Psoas muscle (tissue), 8 donors: ENCODE data around the gene LACRT. TPM values are rescaled to one million over a fixed set of nuclear protein-coding genes. Genes with fewer than 3 reads are reported as not detected.

Experiments used
- ATAC-seq, 4 donors: fragments of 200-7000 bp; cut with Tn5 transposase; one replicate each; pipeline ENCODE4 v1.9.1; 2020; ENCODE audit warnings: moderate library complexity in 3 of 4, mild to moderate bottlenecking in 2 of 4
- DNase-seq, 2 donors: peaks; one replicate each; pipeline ENCODE4 v3.0.0-alpha.2; 2020
- H3K27ac ChIP-seq: fragments of 200-600 bp; one replicate; pipeline ENCODE4 v1.8.0; 2022
- H3K27me3 ChIP-seq, 3 donors: fragments of 200-600 bp in 1 of 3; one replicate each; pipeline versions ENCODE4 v1.6.1 to v1.8.0; 2013 to 2022; ENCODE audit warnings: low read length in 2 of 3, mild to moderate bottlenecking in 2 of 3, moderate library complexity in 1 of 3; ENCODE audit not compliant: insufficient read depth in 3 of 3
- H3K36me3 ChIP-seq, 2 donors: fragments of 200-600 bp in 1 of 2; one replicate each; pipeline versions ENCODE4 v1.6.1 to v1.8.0; 2013 to 2022; ENCODE audit warnings: low read depth in 1 of 2, mild to moderate bottlenecking in 1 of 2, moderate library complexity in 1 of 2; ENCODE audit not compliant: insufficient read depth in 1 of 2
- H3K4me1 ChIP-seq: fragments of 200-600 bp; one replicate; pipeline ENCODE4 v1.8.0; 2022
- H3K4me3 ChIP-seq: fragments of 200-600 bp; one replicate; pipeline ENCODE4 v1.8.0; 2022; ENCODE audit warnings: mild to moderate bottlenecking
- H3K9me3 ChIP-seq: fragments of 200-600 bp; one replicate; pipeline ENCODE4 v1.8.0; 2022
- WGBS, 3 donors: extraction: QIAGEN DNeasy Blood & Tissue Kit; methylation state at CpG; one replicate each; pipeline versions ENCODE4 v1.1.6 to v1.1.7; 2013; 5-methylcytosine and 5-hydroxymethylcytosine counted together
- intact Hi-C, 2 donors: fragments of 100-400 bp; cut with DNase I; formaldehyde crosslinking; loops; one replicate each; pipeline versions ENCODE4 v1.11.0 to v1.14.2; 2022
- polyA plus RNA-seq, 3 donors: library from polyadenylated mRNA; stranded (reverse); fragments of 200-250 nt; gene quantifications; one replicate each; pipeline ENCODE4 v1.2.3, GENCODE V29; 2013
- total RNA-seq, 4 donors: library from RNA; stranded (reverse); fragmentation: NEBNext Ultra II Directional in 2 of 4; extraction: Animal tissue kit (Norgen Biotek cat#: 25700) in 2 of 4; gene quantifications; one replicate each; pipeline versions ENCODE4 v1.2.1 to v1.2.4, GENCODE V29; 2021 to 2023
- TF ChIP-seq, protein P1 (sequence below): fragments of 200-600 bp; IDR thresholded peaks from one replicate; pipeline ENCODE4 v1.8.0; 2022; ENCODE audit warnings: antibody characterized with exemption
- donor health status: healthy with polysubstance abuse.
- donor health status: DM: no; HTN: no; CAD: no; lungs with moderate emphysema.
- donor health status: Bipolar disorder and iron deficiency.
- donor health status: healthy.
- donor health status: DM: yes; HTN: yes; CAD: no.
- donor health status: DM: no; HTN: no; CAD: no.
- donor health status: DM: no; HTN: no; CAD: no.
- donor health status: DM: yes; HTN: yes; CAD: no.

LACRT gene
- total and polyA plus RNA-seq, 7 donors, result not detected

- no peak for ATAC-seq
- intact Hi-C loops, result no loop called here
- WGBS, 3 donors, result 13 to 22% (median 16%) methylated on average over 2 of the region's 2 CpGs
Measured at GRCh38 chr12:54602661-54603060, 32.0 kb downstream of the LACRT start.

DNA sequence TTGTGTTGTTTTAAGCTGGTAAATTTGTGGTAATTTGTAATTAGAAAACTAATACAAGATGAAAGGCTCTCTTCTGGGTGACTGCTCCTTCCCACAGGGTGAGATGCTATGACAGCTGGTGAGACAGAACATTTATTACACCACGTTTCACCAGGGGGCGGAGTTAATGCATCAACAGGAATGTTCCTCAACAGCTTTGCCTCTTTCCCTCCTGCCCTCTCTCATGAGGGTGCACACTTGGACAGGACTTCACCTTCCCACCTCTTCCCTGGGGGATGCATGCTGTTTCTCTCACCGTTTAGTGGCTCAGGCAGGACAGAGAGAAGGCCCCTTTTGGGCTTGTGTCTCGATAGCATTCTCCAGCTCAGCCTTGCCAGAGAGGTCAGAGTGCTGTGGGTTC lies 32.9 kb downstream of the LACRT start:
- ATAC-seq, result peak in 3 of 4 donors; percentile 42 to 58 (median 52)
- Histone ChIP-seq H3K36me3 (no peaks in the 10 kb centered on the region), H3K4me3 (no peak overlapping the region), H3K27me3 (no peaks in the 10 kb centered on the region), H3K4me1 (no peaks in the 10 kb centered on the region), H3K27ac (no peak overlapping the region), H3K9me3 (no peaks in the 10 kb centered on the region)
- intact Hi-C loops, result no loop called here
- no peak for DNase-seq
- TF ChIP-seq, protein P1, sequence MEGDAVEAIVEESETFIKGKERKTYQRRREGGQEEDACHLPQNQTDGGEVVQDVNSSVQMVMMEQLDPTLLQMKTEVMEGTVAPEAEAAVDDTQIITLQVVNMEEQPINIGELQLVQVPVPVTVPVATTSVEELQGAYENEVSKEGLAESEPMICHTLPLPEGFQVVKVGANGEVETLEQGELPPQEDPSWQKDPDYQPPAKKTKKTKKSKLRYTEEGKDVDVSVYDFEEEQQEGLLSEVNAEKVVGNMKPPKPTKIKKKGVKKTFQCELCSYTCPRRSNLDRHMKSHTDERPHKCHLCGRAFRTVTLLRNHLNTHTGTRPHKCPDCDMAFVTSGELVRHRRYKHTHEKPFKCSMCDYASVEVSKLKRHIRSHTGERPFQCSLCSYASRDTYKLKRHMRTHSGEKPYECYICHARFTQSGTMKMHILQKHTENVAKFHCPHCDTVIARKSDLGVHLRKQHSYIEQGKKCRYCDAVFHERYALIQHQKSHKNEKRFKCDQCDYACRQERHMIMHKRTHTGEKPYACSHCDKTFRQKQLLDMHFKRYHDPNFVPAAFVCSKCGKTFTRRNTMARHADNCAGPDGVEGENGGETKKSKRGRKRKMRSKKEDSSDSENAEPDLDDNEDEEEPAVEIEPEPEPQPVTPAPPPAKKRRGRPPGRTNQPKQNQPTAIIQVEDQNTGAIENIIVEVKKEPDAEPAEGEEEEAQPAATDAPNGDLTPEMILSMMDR, result no peak
- 52 to 58% (median 56%) methylated on average over 4 of the region's 4 CpGs for WGBS, 3 donors

More at GRCh38 chr12:54602661-54603060, 32.0 kb downstream of the LACRT start:
- TF ChIP-seq, protein P1, result no peak
- H3K27ac ChIP-seq, result no peak overlapping the region
- no peaks in the 10 kb centered on the region for H3K36me3 ChIP-seq
- H3K27me3 ChIP-seq, result peaks cover 0 to 3% (median 0%) of the 10 kb centered on the region in 3 donors
- DNase-seq, result no peak
- no peak overlapping the region for H3K4me3 ChIP-seq
- H3K4me1 ChIP-seq, result no peaks in the 10 kb centered on the region
- H3K9me3 ChIP-seq, result no peaks in the 10 kb centered on the region

GRCh38 chr12:54598970-54599369 lies 35.7 kb downstream of the LACRT start:
- DNase-seq, result no peak
- TF ChIP-seq, protein P1, result no peak
- no peak overlapping the region for H3K27ac ChIP-seq
- no peaks in the 10 kb centered on the region for H3K4me1 ChIP-seq
- no peaks in the 10 kb centered on the region for H3K27me3 ChIP-seq
- H3K4me3 ChIP-seq, result no peak overlapping the region
- WGBS, 3 donors, result 74 to 86% (median 80%) methylated on average over 5 of the region's 5 CpGs
- intact Hi-C loops, result loop anchor here (5.0 kb wide), 1 partner anchor 358 kb away; no protein-coding TSS in a partner anchor
- H3K36me3 ChIP-seq, result no peaks in the 10 kb centered on the region
- no peak for ATAC-seq
- no peaks in the 10 kb centered on the region for H3K9me3 ChIP-seq

DNA sequence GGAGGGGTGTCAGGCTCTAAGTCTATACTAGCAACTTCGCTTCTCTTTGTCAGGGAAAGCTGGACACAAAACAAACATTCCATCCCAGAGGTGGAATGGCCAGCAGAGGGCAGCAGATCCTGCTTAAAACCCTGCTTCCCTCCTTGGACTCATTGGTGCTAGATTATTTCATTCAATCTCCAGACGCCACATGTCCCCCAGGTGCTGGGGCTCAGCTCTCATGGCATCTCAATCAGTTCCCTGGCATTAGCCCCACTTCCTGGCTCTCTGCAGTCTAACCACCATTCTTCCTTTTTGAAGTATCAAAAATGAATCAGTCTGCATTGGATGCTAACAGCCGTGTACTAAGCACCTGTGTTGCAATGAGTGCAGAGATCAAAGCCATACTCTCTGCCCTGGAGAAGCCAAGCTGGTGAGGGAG lies 38.2 kb downstream of the LACRT start:
- no peaks in the 10 kb centered on the region for H3K4me1 ChIP-seq
- intact Hi-C loops, result loop anchor here (5.0 kb wide), 1 partner anchor 361 kb away; no protein-coding TSS in a partner anchor
- peak; percentile 62 to 76 for DNase-seq
- H3K27ac ChIP-seq, result no peak overlapping the region
- no peak overlapping the region for H3K4me3 ChIP-seq
- ATAC-seq, result peak; percentile 74 to 92 (median 76)
- no peaks in the 10 kb centered on the region for H3K9me3 ChIP-seq
- H3K36me3 ChIP-seq, result no peaks in the 10 kb centered on the region
- H3K27me3 ChIP-seq, result no peaks in the 10 kb centered on the region
- TF ChIP-seq, protein P1, result peak; percentile 82
- WGBS, 3 donors, result 22 to 26% (median 26%) methylated on average over 3 of the region's 3 CpGs

DNA sequence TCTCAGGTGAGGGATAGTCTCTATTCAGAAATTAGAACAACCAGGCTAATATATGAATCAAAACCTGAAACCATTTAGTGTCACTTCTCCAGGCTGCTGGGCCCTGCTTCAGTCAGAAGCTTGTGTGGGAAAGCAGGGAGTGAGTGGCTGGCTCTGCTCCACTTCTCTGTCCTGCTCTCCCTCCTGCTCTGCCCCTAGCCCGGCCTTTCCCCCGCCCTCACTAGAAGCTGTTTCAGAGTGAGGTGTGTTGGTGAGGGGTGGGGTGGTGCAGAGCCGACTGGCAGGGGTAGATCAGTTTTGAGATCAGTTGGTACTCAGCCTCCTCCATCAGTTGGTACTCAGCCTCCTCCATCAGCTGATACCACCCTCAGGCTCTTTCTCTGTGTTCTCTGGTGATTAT lies 39.2 kb downstream of the LACRT start:
- ATAC-seq (no peak), DNase-seq (no peak)
- Histone ChIP-seq H3K36me3 (no peaks in the 10 kb centered on the region), H3K4me1 (no peaks in the 10 kb centered on the region), H3K4me3 (no peak overlapping the region), H3K27ac (no peak overlapping the region), H3K27me3 (no peaks in the 10 kb centered on the region), H3K9me3 (no peaks in the 10 kb centered on the region)
- 77 to 90% (median 89%) methylated on average over 3 of the region's 3 CpGs for WGBS, 3 donors
- TF ChIP-seq, protein P1, result no peak
- intact Hi-C loops, result loop anchor here (5.0 kb wide), 1 partner anchor 362 kb away; no protein-coding TSS in a partner anchor
